M059J (cell line): ENCODE measurements around the gene PCCA. TPM values are rescaled to one million over a fixed set of nuclear protein-coding genes. Genes with fewer than 3 reads are reported as not detected.
"Not testable (repeated sequence)": the region's sequence is repeated elsewhere in the genome, so short reads cannot be mapped to it uniquely, and the experiment has no call there.

Experiments
- DNase-seq: peaks from one replicate; pipeline ENCODE4 v3.0.0-alpha.2; 2012; ENCODE audit warnings: low read depth
- total RNA-seq: library from RNA; depleted of rRNA; stranded (reverse); fragments of >200 nt; shearing (Covaris generic); gene quantifications from 2 replicates; pipeline ENCODE4 v1.2.3, GENCODE V29; 2014

The PCCA gene
- total RNA-seq, 1 experiment from 2014 or later, result 10.0 TPM

DNA sequence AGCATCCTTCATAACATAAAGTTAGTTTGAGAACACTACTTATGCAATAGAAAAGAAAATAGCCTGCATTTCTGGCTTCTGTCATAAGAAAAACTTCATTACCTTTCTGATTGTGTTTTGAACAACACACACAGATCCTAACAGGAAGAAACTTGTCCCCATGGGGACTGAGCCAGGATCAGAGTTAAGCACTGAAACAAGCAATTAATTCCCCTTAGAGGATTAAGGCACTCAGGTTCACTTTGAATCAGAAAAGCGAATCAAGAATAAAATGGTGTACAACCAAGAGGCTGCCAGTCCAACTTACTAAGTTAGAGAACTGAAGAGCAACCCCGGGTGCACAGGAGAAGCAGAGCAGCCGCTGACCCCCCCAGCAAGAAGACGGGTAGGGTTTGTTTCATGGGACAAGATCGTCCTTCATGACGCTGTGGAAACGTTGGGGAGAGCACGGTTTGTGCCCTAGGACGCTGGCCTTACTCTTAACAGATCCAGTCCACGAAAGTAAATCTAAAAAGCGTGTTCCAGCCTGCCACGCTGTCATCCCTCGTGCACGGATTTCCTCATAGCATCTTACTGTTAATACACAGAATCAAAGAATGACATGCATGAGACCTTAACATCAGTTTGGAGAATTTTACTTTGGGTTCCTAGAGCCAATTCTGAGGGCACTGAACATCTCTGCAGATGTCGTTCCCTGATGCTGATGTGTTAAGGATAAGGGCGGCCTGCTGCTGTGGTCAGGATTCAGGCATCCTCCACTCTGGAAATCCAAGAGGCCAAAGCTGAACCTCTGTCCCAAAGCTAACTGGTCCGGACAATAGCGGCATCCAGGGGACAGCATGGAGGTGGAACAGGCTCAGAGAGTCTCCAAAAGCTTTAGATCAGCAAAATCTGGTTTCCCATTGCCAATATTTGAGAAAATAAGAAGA lies 453.3 kb downstream of the PCCA start:
- DNase-seq, result no peak

DNA sequence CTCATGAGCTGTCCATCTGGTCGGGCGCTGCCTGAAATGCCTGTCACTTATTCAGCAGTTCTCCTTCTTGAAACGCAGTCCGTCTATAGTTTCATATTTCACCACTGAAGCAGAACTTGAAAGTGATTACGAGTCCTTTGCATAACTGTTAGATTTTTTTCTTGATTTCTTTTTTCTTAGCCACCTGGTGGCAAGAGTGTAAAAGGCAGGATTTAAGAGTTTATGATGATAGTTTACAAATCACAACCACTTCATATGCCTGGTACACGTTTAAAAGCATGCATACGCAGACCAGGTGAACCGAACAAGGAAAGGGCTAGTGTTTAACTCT lies 453.9 kb downstream of the PCCA start:
- peak; percentile 29 for DNase-seq

DNA sequence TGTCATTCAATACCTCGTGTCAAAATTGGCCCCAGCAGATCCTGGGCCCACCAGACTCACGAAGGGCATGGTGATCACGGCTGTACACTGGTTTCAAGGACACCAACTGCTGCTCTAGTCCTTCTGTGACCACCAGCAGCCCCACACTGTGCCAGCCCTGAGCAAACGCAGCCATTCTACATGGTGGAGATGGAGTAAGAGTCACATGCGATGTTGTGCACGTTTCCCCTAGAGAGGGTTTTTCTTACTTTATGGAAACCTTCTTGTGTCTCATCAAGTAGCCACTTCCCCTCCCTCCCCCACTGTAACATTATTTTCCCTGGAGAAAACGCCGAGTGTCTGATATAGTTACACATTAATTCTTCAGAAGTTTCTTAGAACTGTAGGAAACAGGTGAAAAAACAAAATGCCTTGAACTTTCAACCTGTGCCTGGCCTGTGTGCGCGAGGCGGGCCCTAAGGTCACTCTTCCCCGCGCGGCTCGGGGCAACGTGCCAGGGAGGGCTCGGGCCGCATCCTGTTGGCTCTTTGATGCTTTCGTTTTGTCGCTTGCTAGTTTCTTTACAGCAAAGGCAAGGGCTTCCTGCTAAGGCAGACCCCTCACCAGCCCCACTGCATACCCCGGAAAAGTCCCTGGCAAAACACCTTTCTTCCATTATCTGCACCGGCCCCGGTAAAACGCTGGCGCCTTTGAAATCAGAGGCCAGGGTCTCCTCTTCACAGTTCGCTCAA lies 455.1 kb downstream of the PCCA start:
- no peak for DNase-seq

DNA sequence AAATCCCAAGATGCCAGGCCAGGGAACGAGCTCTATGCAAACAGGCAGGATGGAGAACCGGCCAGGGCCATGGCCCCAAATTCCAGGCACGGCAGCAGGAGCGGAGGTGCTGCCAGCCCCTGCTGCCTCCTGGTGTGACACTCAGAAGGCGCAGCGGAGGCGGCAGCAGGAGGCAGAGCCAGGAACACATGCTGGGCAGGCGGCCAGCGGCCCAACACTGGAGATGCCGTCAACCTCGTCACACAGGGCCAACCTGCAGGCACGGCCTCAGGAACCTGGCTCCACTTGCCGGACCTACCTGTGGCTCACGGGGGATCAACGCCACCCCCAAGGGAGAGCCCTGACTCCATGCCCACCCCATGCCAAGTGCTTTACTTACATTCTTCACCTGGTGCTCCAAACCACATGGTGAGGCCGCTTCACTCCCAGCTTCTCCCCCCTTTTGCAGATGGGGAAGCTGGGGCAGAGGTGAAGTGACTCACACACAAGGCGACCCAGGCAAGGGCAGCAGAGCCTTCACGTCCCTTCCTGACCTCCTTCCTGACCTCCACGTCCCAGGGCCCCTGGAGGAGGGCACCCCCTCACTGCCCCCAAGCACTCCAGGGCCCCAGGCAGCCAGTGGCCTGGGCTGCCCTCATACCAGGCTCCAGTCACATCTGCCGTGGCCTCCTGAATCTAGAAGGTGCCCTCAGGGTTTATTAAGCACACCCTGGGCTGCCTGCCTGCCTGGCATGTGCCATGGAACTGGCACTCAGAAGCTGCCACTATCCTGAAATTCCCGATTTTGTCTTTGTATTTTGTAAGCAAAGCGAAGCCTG lies 456.2 kb downstream of the PCCA start:
- no peak for DNase-seq

DNA sequence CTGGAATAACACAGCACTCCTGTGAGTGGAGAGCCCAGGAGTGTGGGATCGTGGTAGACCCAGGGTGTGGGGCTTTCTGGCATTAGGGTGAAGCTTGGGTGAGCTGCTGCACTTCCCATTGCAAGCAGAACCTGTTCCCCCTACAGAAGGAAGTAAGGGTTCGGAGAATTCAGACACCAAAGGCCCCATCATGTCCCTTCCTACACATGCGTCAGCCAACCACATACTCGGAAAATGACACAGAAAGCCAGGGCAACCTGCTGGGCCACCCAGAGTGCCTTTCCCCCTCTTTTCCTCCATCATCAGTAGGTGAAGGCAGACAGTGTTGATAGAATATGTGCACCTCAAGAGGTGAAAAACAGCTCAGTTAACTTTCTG lies 456.8 kb downstream of the PCCA start:
- no peak for DNase-seq

DNA sequence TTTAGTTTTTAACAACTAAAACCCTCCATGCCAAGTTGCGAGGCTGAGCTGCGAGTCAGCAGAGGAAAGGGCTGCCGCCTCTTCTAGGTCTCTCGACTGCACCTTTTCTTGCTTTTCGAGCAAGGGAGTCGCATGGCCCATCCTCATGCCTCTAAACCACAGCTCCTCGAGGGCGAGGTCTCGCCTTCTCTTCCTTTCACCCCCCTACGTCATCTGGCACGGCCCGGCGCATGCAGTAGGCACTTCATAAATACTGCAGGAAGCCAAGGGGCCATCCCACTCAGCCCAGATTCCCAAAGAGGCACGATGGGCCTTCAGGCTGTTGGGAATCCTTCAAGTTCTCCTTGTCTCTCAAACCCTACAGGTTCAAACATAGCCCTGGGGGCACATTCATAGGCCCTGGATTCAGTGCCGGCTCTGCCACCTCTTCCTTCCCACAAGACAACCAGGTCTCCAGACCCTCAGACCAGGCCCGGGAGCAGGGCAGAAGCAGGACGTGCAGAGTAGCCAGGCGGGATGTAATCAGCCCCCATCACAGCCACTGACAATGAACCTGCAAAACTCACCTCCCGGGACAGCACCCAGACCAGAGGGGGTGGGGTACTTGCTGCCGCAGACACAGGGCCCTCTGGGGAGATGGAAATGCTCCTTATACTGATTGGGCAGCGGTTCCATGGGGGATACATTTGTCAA lies 458.0 kb downstream of the PCCA start:
- no peak for DNase-seq

DNA sequence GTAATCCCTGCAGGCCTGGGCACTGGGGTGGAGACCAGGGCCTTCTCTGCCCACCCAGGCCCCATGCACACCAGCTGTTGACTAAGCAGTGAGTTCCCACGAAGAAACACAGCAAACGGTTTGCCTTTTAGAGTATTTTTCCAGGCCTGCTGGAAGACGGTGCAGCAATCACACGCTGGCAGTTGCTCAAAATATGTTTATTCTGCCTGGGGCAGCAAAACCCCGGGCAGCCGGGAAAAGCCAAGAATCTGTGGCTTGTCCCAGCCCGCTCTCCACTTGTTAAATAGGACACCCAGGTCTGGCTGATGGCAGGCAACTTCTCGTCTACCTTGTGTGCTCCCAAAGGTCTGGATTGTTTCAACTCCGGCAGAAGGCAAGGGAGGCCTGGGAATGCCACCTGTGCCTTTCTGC lies 458.9 kb downstream of the PCCA start:
- peak; percentile 65 for DNase-seq

DNA sequence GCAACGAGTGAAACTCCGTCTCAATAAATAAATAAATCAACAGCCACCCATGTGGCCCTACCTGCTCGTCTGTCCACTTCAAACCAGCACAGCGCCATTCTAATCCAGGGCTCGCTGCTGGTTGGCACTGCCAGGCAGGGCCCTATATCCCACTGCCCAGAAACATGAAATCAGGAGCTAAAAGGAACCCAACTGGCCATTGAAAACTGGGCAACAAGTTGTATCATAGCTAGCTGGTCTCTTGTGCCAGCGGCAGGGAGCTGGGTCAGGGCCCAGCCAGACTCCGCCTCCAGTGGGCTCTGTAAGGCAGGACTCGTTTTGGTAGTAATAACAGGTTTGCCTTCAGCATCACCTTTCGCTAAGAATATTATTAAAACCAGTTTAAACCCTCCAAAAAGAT lies 460.4 kb downstream of the PCCA start:
- DNase-seq, result no peak

DNA sequence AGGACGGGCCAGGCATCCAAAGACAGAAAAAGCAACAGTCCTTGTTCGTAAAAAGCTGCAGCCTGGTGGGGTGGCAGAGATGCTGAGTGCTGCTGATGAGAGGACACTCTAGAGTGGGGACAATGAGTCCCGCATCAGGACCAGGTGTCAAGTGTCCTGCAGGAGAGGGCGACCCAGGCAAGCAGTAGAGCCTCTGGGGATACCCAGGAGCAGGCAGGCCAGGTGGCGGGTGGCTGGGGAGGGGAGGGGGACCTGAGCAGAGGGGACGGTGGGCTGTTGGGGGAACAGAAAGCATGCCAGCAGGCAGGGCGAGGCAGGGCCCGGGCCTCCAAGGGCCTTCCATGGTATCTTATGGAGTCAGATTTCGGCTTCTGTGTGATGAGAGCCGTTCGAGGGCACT lies 463.9 kb downstream of the PCCA start:
- no peak for DNase-seq

DNA sequence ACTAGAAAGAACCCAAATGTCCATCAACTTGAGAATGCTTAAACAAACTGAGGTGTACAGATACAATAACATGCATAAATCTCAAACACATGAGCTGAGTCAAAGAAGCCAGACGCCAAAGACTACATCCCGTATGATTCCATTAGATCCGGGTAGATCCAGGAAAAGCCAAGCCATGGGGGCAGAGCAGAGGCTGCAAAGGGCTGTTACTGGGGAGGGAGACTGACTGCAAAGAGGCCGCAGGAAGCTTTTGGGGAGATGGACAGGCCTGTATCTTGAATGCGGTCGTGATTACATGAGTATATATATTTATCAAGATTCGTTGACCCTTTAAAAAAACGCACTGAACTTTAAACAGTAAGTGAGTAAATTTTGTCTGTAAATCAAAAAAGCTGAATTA lies 471.0 kb downstream of the PCCA start:
- no peak for DNase-seq

DNA sequence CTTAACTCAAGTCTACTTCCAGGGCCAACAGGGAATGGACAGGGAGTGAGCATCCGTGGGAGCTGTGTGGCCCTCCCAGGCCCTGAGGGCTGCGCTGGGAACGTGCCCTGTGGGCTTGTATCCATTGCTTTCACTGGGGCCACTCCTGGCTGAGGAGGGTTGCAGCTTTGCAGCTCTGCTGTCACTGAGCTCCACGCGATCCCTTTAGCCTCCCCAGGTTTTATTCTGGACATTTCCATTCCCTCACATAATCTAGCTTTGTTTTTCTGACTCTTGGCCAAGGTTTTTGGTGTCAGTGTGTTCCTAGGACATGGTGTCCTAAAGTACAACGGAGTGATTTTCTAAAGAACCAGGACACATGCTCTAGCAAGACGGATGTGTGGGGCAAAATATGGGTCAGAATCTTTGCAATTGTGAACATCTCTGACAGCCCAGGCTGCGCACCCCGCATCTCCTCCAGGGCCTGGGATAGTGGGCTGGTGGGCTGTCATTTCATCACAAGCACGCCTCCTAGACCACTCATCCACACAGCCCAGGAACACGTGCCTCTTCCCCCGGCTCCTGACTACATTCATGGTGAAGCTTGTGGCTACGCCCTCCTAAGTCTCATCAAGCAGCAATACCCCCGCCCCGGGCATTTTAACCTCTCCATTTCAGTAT lies 471.7 kb downstream of the PCCA start:
- DNase-seq, result no peak

DNA sequence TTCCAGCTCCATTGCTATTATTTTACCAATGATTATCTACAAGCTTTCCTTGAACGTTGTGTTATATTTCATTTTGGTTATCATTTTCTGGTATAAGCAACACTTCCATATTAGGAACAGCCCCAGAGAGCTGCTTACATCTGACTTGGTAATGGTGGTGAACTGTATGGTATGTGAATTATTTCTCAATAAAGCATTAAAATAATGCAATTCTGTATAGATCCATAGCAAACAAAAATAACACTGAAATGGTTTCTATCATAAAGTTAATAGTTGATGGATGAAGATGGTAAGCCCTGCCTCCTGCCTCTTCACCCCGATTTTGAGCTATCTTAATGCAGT lies 472.2 kb downstream of the PCCA start:
- DNase-seq, result no peak

DNA sequence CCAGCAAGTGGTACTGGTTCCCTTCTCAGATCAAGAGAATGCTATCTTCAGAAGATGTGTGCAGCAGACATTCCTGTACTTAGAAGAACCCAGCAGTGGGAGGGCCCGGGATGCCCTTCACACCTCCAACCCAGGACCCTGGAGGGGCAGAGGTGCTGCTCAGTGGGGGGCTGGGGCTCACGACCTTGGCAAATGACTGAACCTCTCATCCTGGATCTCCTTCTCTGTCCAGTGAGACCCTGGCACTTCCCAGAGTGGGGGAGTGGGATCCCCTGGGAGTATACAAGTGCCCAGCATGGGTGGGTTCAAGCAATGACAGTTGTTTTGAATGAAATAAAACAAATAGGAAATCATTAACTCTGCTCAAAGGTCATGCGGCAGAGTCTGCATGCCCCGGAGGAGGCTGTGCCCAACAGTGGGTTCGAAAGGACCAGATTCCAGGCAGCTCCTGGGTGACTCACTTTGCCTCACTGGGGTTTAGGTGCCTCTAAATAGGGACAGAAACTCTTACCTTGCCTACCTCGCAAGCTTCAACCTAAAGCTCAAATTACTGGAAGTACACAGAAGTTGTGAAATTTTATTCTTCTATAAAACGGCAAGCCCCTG lies 472.8 kb downstream of the PCCA start:
- DNase-seq, result no peak

DNA sequence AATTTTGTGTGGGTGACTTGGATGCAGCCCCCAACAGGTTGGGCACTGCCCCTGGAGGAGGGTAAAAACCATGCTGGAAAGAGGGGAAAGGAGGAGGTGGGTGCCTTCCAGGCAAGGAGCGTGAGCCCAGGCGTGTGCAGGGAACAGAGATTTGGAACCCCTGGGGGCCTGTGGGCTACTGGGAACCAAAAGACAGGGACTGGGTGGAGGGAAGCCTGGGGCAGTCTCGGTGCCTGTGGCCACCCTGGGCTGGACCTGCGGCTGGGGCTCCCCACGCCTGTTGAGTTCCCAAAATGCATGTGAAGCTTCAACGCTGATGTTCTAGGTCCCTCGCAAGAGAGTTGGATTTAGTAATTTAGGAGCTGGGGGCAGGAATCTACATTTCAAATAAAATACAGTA lies 474.9 kb downstream of the PCCA start:
- no peak for DNase-seq

DNA sequence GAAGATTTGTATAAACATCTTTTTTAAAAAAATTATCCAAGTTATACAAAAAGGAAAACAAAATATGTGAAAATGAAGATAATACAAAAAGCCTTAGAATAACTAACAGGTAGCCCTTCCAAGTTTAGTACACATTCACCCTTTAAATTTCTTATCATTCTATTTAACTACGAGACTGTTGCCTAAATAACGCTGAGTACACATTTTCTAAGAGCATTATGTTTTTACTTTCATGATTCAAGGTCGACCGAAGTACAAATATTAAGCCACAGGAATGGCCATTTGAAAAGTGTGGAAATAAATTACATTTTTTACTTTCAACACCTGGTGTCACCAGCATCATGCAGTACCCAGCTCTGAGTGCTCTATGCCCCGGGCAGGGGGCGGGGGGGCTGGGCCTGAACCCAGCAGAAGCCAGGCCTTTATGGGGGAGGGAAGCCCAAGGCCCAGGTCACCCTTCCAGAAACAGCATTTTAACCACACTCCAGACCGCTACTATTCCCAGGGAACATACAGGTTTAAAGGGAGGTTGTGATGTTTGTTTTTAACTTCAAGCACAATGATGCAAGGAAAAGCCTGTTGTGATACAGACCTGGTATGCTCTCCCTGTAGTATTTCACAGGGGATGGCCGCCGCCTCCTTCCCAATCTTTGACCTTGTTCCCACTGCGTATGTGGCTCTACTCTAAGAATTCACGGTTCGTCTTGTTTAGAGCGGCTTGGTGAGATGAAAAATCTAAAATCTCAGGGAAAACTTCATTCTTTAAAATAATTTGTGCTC lies 475.7 kb downstream of the PCCA start:
- DNase-seq, result no peak

DNA sequence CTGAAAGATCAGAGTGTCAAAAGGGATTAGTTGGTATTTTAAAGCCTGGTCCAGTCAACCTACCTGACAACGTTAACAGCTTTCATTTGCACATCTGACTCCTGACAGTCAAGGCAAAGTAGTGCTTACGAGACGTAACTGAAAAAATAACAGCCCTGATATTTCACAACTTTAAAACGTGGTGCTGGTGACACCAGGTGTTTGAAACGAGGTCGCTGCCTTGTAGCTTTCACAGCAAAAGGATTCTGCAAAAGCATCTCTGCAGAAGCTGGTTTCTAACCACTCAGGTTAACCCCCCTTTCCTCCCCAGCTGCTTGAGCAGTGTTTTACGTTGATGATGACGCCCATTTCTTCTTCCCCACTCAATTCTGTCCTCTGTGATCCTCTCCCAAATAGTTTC lies 476.4 kb downstream of the PCCA start:
- no peak for DNase-seq

DNA sequence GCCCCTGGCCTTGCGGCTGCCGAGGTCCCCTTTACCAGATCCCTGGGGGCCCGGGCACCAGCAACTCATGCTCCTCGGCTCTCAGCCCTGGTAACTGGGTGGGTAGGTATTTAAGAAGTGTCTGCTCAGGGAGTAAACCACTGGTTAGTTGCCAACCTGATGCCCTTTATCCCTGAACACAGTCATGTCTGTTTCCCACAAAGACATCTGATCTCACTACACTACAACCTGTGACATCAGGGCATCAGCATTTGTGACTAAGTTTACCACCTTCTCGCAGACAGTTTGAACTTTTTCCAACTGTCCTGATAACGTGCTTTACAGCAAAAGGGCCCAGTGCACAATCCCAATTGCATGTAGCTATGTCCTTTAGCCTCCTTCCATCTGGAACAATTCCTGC lies 477.6 kb downstream of the PCCA start:
- DNase-seq, result peak; percentile 68

DNA sequence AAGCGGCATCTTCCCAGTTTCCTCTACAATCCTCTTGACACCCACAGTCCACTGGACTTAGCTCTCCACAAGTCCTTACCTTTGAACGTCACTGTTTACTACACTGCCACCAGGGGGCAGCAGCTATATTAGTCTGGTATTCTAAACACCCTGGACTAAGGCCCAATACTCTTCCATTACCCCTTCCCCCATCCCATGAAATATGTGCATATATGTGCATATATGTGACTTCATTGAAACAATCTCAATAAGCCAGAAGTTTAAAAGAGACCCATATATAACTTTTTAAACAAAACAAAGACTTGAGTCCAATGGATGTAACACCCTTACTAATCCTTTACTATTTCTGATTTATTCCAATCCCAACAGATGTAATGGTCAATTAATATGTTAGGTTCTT lies 484.2 kb downstream of the PCCA start:
- peak; percentile 68 for DNase-seq

DNA sequence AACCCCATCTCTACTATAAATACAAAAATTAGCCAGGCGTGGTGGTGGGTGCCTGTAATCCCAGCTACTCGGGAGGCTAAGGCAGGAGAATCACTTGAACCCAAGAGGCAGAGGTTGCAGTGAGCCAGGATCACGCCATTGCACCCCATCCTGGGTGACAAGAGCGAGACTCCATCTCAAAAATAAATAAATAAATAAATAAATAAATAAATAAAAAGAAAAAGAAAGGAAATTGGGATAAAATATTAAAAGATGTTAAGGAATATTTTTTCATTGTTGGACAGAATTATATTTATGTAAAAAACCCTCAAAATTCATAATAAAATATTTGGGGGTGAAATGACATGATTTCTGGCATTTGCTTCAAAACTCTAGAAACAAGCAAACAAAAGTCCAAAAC lies 488.3 kb downstream of the PCCA start:
- not testable (repeated sequence) for DNase-seq
